Brain microvascular endothelial cell (primary cell): Measurements from ENCODE around the gene KRT39.

Experiments
- DNase-seq: peaks from one replicate; pipeline ENCODE4 v3.0.0-alpha.2; 2020
- H3K27ac ChIP-seq: fragments of 250-450 bp; sonication (Bioruptor Pico); 2 replicates; pipeline ENCODE4 v1.5.1; 2020; ENCODE audit warnings: mild to moderate bottlenecking, moderate library complexity
- H3K27me3 ChIP-seq: fragments of 250-450 bp; sonication (Bioruptor Pico); replicated peaks from 2 replicates; pipeline ENCODE4 v1.5.1; 2020; ENCODE audit warnings: mild to moderate bottlenecking
- H3K36me3 ChIP-seq: fragments of 250-450 bp; sonication (Bioruptor Pico); replicated peaks from 2 replicates; pipeline ENCODE4 v1.5.1; 2020; ENCODE audit warnings: mild to moderate bottlenecking
- H3K4me3 ChIP-seq: 2 replicates; pipeline ENCODE4 v1.5.1; 2011; ENCODE audit warnings: low read depth, mild to moderate bottlenecking, control low read depth, low read length, moderate library complexity
- in situ Hi-C: cut with HindIII; loops from 2 replicates; pipeline ENCODE4 v1.10.0; 2017; ENCODE audit warnings: low sequenced_read_pairs, low pct_ligation_motif_present
- TF ChIP-seq, protein P1 (sequence below): IDR thresholded peaks from 2 replicates; pipeline ENCODE4 v1.5.1; 2011; ENCODE audit warnings: low read depth, mild to moderate bottlenecking, moderate library complexity, low read length, control low read depth, inconsistent platforms; ENCODE audit errors: missing control alignments

The KRT39 gene

DNA sequence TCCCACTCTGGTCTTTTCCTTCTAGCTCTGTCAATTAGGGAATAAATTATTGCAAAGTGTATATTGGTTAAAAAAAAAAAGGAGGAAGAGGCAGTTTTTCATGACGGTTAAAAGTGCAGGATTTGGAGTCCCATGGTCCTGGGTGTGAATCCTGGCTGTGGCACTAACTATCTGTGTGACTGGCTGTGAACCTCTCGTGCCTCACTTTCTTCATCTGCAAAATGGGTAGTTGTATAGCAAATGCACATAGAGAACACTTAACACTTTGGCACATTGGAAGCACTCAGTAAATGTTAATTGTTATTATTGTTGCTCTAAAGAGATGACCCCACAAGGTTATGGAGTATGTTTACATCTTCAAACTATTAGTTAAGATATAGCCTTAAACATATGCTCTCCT is 18.8 kb downstream of the KRT39 start:
- no peaks in the 10 kb centered on the region for H3K36me3 ChIP-seq
- TF ChIP-seq, protein P1, sequence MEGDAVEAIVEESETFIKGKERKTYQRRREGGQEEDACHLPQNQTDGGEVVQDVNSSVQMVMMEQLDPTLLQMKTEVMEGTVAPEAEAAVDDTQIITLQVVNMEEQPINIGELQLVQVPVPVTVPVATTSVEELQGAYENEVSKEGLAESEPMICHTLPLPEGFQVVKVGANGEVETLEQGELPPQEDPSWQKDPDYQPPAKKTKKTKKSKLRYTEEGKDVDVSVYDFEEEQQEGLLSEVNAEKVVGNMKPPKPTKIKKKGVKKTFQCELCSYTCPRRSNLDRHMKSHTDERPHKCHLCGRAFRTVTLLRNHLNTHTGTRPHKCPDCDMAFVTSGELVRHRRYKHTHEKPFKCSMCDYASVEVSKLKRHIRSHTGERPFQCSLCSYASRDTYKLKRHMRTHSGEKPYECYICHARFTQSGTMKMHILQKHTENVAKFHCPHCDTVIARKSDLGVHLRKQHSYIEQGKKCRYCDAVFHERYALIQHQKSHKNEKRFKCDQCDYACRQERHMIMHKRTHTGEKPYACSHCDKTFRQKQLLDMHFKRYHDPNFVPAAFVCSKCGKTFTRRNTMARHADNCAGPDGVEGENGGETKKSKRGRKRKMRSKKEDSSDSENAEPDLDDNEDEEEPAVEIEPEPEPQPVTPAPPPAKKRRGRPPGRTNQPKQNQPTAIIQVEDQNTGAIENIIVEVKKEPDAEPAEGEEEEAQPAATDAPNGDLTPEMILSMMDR: no peak
- no peak overlapping the region for H3K4me3 ChIP-seq
- no peaks in the 10 kb centered on the region for H3K27me3 ChIP-seq
- H3K27ac ChIP-seq: no peak overlapping the region
- in situ Hi-C loops: no loop called here
- DNase-seq: no peak

DNA sequence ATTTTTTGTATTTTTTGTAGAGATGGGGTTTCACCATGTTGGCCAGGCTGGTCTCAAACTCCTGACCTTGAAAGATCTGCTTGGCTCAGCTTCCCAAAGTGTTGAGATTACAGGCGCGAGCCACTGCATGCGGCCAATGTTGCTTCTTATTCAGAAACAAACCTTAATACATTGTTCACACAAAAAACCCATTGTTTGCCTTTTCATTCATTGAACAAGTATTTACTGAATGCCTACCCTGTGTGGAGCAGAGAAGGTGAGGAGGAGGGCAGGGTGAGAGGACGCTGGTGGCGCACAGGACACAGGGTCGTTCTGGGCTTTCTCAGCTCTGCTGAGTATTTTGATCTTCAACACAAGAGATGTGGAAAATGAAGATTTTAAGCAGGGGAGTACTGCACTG is 21.3 kb downstream of the KRT39 start:
- no peaks in the 10 kb centered on the region for H3K27me3 ChIP-seq
- H3K27ac ChIP-seq: no peak overlapping the region
- TF ChIP-seq, protein P1: no peak
- no peak for DNase-seq
- no peak overlapping the region for H3K4me3 ChIP-seq
- H3K36me3 ChIP-seq: no peaks in the 10 kb centered on the region
- in situ Hi-C loops: no loop called here

DNA sequence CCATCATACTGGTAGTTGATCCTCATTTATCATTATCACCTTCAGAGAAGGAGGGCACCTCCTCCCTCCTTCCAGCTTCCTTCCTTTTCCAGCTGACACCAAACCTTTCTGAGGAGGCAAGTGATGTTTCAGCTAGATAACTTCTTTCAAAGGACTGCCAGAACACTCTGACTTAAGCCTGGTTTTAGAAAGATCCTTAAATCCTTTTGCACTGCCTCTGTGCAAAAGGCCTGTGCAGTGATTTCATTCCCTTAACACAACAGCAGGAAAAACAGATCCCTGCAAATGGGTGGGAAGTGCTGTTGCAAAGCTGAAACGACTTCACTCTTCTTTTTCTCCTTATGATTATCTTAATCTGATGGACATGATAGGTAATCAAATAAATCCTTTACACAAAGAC is 22.2 kb downstream of the KRT39 start:
- TF ChIP-seq, protein P1: no peak
- Histone ChIP-seq H3K27ac (no peak overlapping the region), H3K4me3 (no peak overlapping the region), H3K36me3 (no peaks in the 10 kb centered on the region), H3K27me3 (no peaks in the 10 kb centered on the region)
- DNase-seq: no peak
- in situ Hi-C loops: no loop called here

DNA sequence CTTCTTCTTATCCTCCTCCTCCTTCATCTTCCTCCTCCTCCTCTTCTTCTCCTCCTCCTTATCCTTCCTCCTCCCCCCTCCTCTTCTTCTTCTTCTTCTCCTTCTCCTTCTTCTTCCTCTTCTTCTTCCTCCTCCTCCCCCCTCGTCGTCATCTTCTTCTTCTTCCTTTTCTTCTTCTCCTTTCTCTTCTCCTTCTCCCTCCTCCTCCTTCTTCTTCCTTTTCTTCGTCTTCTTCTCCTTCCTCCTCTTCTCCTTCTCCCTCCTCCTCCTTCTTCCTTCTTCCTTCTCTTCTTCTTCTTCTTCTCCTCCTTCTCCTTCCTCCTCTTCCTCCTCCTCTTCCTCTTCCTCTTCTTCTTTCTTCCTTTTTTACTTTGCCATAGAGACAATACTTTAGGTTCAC is 24.2 kb downstream of the KRT39 start:
- Histone ChIP-seq H3K27me3 (no peaks in the 10 kb centered on the region), H3K27ac (no peak overlapping the region), H3K36me3 (no peaks in the 10 kb centered on the region), H3K4me3 (no peak overlapping the region)
- TF ChIP-seq, protein P1: no peak
- in situ Hi-C loops: no loop called here
- no peak for DNase-seq

DNA sequence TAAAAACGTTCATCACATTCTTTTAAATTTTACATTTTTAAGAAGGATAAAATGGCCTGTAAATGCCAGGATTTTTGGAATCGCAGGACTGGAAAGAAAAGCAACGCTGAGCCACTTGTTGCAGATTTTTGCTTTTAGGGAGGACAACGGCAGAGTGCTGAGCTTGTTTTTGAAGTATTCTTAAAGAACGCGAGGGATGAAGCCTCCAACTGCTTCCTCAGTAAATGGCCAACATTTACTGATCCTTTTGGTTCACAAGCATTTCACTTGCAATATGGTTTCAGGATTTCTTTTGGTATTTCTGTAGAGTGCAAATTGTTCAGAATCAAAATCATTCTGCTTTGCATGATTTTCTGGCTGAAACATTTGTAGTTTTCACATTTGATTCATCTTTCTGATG is 26.5 kb downstream of the KRT39 start:
- in situ Hi-C loops: no loop called here
- Histone ChIP-seq H3K27ac (no peak overlapping the region), H3K27me3 (no peaks in the 10 kb centered on the region), H3K4me3 (no peak overlapping the region), H3K36me3 (no peaks in the 10 kb centered on the region)
- no peak for DNase-seq
- TF ChIP-seq, protein P1: no peak

DNA sequence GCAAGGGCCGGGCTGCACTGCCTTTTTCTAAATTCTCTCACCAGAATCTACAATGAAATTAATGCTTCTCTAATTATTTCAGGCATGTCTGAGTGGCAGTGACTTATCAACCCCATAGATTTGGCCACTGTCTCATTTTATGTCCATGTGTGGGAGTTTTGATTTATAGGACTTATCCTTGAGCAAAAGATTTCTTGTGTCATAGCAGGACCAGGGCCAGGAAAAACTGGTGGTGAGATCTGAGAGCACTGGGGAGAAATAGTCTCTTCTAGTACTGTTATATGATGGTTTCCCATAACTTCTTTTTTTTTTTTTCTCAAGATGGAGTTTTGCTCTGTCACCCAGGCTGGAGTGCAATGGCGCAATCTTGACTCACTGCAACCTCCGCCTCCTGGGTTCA is 27.8 kb downstream of the KRT39 start:
- H3K27me3 ChIP-seq: no peaks in the 10 kb centered on the region
- H3K27ac ChIP-seq: no peak overlapping the region
- TF ChIP-seq, protein P1: no peak
- in situ Hi-C loops: no loop called here
- DNase-seq: no peak
- no peak overlapping the region for H3K4me3 ChIP-seq
- no peaks in the 10 kb centered on the region for H3K36me3 ChIP-seq
